ENCODE data around the gene TMEM258. TPM values are rescaled to one million over a fixed set of nuclear protein-coding genes. Genes with fewer than 3 reads are reported as not detected.

TMEM258 gene
- total RNA-seq, 2 experiments from 2014 or later = 162 to 170 TPM

DNA sequence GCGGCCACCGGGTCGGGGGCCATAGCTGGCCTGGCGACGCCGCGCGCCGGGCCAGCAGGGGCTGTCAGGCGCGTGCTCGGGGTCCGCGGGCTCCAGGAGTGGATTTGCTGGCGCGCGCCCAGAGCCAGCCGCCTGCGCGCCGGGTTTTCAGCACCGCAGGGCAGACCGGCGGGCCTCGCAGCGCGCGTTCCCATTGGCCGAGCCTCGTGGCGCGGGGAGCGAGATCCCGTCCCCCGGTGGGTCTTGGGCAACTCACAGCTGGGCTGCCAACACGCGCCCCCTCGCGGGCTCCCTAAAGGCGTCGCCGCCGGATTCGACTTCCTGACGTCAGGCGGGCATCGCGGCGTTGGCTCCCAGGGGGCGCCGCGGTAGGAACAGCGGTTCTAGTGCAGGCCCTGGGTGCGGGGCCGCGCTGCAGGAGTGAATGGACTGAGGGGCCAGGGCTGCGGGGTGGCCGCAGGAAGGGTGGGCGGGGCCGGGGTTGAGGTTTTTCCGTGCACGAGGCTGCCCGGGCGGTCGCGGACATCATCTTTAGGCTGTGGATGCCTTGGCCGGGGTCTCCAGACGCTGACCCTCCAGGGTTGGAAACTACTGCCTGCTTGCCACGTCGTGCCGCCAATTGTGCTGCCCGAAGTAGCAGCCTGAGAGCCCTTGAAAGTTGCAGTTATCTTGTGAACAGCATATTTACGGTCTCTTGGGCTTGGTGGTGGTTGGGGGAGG lies 24.5 kb upstream of the TMEM258 start, which contains the start of gene FADS1:
Gene FADS1, minus strand, starts transcription at position 268 of the 720 bp plus-strand sequence. Its CDS starts 74 bp downstream, at position 194.
- CTCF ChIA-PET = interaction anchor here (1.0 to 5.0 kb wide), 6 partner anchors 11 to 291 kb away, joined by 3 to 49 read pairs (median 9); partner anchors contain the start of genes FADS2, FEN1 and TMEM258
- TF ChIP-seq, protein P1, sequence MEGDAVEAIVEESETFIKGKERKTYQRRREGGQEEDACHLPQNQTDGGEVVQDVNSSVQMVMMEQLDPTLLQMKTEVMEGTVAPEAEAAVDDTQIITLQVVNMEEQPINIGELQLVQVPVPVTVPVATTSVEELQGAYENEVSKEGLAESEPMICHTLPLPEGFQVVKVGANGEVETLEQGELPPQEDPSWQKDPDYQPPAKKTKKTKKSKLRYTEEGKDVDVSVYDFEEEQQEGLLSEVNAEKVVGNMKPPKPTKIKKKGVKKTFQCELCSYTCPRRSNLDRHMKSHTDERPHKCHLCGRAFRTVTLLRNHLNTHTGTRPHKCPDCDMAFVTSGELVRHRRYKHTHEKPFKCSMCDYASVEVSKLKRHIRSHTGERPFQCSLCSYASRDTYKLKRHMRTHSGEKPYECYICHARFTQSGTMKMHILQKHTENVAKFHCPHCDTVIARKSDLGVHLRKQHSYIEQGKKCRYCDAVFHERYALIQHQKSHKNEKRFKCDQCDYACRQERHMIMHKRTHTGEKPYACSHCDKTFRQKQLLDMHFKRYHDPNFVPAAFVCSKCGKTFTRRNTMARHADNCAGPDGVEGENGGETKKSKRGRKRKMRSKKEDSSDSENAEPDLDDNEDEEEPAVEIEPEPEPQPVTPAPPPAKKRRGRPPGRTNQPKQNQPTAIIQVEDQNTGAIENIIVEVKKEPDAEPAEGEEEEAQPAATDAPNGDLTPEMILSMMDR (IDR thresholded peaks at IDR 0.05) = peak; percentile 59
- POLR2A ChIA-PET = interaction anchor here (0.7 to 8.0 kb wide), 7 partner anchors 11 to 1720 kb away, joined by 3 to 119 read pairs (median 8); partner anchors contain the start of genes FADS2, FEN1 and TMEM258
- no peaks in the 10 kb centered on the region for H3K9me3 Mint-ChIP-seq
- H3K27me3 Mint-ChIP-seq = peaks cover 4% of the 10 kb centered on the region
- peaks cover 5% of the 10 kb centered on the region for H3K4me1 Mint-ChIP-seq (ENCODE audit: low read depth)
- intact Hi-C loops (cut with micrococcal nuclease) = no loop called here
- ATAC-seq = peak; percentile 72
- peak; percentile 92 for DNase-seq
- peaks cover 31% of the 10 kb centered on the region for H3K36me3 Mint-ChIP-seq (ENCODE audit: low read depth)
- H3K4me3 Mint-ChIP-seq = peak within 1 kb of the TSS; percentile 96
- H3K27ac Mint-ChIP-seq = peak within 1 kb of the TSS; percentile 83

DNA sequence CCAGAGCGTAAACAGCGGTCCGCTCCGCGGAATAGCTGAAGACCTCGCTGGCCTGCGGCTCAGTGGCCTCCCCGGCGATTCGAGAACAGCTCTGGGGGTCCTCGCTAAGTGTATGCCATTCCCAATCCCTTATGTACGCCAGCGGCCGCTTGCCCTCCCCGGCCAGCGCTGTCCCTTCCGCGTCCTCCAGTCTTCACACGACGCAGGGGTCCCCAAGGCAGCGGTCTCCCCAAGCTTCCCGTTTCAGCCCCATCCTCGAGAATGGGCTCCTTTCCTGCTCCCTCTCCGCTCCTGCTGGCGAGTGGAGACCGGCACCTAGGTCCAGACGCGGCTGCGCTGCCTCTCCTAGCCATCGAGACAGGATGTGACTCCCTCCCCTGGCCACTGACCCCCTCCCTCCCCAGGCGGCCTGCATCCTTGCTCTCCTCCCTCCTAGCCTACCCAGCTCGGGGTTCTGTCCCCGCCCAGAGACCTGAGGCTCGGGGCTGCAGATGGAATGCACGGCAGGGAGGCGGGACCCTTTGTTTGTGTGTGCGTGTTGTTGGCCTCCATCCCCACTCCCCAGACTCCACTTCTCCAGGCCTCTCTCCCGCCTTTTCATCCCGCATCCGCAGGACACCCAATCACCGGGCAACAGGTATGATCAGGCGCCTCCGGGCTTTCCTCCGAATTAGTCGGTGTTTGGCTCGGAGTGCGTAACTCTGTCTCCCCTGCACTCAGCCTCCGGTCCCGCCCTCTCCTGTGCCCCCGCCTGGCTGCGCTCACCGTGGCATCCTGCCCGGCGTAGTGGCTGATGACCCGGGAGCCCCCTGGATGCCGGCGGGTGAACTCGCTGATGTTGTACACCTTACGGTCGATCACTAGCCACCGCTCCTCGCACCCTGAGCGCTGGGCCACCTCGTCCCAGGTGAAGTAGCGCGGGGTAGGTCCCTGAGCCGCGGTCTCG lies 23.7 kb upstream of the TMEM258 start:
- Mint-ChIP-seq H3K4me1 (ENCODE audit: low read depth) (peaks cover 5% of the 10 kb centered on the region), H3K4me3 (peak overlapping the region; percentile 96), H3K36me3 (ENCODE audit: low read depth) (peaks cover 35% of the 10 kb centered on the region), H3K27me3 (peaks cover 4% of the 10 kb centered on the region), H3K9me3 (no peaks in the 10 kb centered on the region), H3K27ac (peak overlapping the region; percentile 83)
- ChIA-PET CTCF (interaction anchor here (0.8 to 5.0 kb wide), 13 partner anchors 11 to 292 kb away, joined by 3 to 49 read pairs (median 5); partner anchors contain the start of genes FADS2, FEN1 and TMEM258), POLR2A (interaction anchor here (0.7 to 8.0 kb wide), 8 partner anchors 12 to 1721 kb away, joined by 3 to 119 read pairs (median 15); partner anchors contain the start of genes FADS2, FEN1 and TMEM258)
- DNase-seq = peak; percentile 84
- peak; percentile 73 for ATAC-seq
- intact Hi-C loops (cut with micrococcal nuclease) = no loop called here
- TF ChIP-seq, protein P1 (IDR thresholded peaks at IDR 0.05) = no peak

DNA sequence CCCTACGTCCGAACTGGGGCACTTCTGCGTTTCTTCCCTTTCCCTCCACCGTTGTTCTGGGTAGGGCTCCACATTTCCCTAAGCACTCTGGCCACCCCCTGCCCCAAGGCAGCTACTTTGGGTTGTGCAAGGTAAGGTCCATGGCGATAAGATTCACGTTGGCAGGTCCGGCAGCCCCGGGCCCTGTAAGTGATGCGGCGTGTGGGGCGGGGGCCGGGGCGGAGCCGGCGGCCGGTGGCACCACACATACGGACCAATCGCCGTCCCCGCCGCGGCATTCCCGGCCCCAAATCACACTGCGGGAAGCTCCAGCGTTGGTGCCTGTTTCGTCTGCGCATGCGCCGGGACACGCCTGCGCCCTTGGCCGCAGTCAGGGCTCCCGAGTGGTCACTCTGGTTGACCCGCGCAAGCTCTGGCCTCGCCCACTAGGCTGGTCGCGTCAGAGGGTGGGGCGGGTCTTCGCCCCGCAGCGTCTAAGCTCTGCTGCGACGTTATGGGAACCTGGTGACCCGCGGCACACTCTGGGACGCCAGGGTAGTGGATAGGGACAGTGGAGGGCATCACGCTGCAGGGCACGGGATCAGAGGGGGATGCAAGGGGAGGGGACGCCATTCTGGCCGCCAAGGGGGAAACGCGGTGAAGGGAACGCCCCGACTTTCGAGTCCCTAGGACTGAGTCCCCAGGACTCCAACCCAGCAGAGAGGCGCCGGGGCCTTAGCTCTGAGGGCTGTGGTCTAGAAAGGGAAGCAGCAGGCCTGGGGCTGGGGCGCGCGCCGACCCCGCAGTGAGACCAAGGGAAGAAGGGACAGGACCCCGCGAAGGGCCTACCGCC lies 22.8 kb upstream of the TMEM258 start:
- intact Hi-C loops (cut with micrococcal nuclease) = no loop called here
- DNase-seq (peak; percentile 82), ATAC-seq (peak; percentile 57)
- peaks cover 5% of the 10 kb centered on the region for H3K4me1 Mint-ChIP-seq (ENCODE audit: low read depth)
- CTCF ChIA-PET = interaction anchor here (0.7 to 5.0 kb wide), 16 partner anchors 10 to 481 kb away, joined by 3 to 49 read pairs (median 5); partner anchors contain the start of genes FADS2 and FEN1
- peaks cover 38% of the 10 kb centered on the region for H3K36me3 Mint-ChIP-seq (ENCODE audit: low read depth)
- peaks cover 4% of the 10 kb centered on the region for H3K27me3 Mint-ChIP-seq
- TF ChIP-seq, protein P1 (IDR thresholded peaks at IDR 0.05) = no peak
- POLR2A ChIA-PET = interaction anchor here (0.6 to 8.0 kb wide), 6 partner anchors 13 to 116 kb away, joined by 3 to 119 read pairs (median 24); partner anchors contain the start of genes FADS2, FEN1 and TMEM258
- H3K9me3 Mint-ChIP-seq = no peaks in the 10 kb centered on the region
- peak overlapping the region; percentile 96 for H3K4me3 Mint-ChIP-seq
- peak overlapping the region; percentile 83 for H3K27ac Mint-ChIP-seq

DNA sequence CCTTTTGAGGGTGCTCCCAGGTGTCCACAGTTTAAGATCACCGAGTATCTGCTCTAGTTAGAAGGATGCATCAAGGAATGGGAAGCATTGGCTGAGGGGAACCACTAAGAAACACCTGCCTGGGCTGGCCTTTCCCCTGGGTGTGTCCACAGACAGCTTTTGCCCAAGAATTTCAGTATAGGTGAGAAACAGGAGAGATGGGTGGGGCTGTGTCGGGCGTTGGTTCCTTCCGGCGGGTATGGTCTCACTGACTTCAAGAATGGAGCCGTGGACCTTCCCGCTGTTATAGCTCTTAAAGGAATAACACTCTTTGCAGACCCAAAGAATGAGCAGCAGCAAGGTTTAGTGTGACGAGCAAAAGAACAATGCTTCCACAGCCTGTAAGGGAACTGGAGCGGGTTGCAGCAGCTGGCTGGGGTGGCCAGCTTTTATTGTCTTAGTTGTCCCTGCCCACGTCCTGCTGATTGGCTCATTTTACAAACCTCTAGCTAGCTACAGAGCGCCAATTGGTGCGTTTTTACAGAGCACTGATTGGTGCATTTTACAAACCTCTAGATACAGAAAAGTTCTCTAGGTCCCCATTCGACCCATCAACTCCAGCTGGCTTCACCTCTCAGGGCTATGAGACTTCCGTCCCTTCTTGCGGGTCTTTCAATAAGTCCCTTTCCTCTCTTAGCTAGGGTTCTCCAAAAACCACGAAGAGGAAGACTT lies 22.0 kb upstream of the TMEM258 start:
- peak overlapping the region; percentile 96 for H3K4me3 Mint-ChIP-seq

More for the DNA sequence above, 22.0 kb upstream of the TMEM258 start:
- POLR2A ChIA-PET = interaction anchor here (0.6 to 8.0 kb wide), 5 partner anchors 13 to 117 kb away, joined by 3 to 119 read pairs (median 25); partner anchors contain the start of genes FADS2, FEN1 and TMEM258
- Mint-ChIP-seq H3K36me3 (ENCODE audit: low read depth) (peaks cover 45% of the 10 kb centered on the region), H3K27me3 (peaks cover 4% of the 10 kb centered on the region), H3K27ac (peak overlapping the region; percentile 83), H3K9me3 (no peaks in the 10 kb centered on the region), H3K4me1 (ENCODE audit: low read depth) (peaks cover 5% of the 10 kb centered on the region)
- CTCF ChIA-PET = interaction anchor here (0.7 to 5.0 kb wide), 15 partner anchors 9 to 480 kb away, joined by 3 to 49 read pairs (median 5); partner anchors contain the start of genes FADS2 and FEN1
- TF ChIP-seq, protein P1 (IDR thresholded peaks at IDR 0.05) = no peak
- DNase-seq (peak; percentile 60), ATAC-seq (peak; percentile 8)
- intact Hi-C loops (cut with micrococcal nuclease) = no loop called here
